GM18508 (cell line): Measurements from ENCODE around the gene FYN.
"Not testable (repeated sequence)": the region's sequence is repeated elsewhere in the genome, so short reads cannot be mapped to it uniquely, and the experiment has no call there.

Experiments
- ATAC-seq: cut with Tn5 transposase; IDR thresholded peaks from one replicate; pipeline ENCODE4 v1.9.1; 2021; ENCODE audit warnings: moderate number of reproducible peaks; ENCODE audit not compliant: insufficient read depth, unreplicated experiment

FYN gene

DNA sequence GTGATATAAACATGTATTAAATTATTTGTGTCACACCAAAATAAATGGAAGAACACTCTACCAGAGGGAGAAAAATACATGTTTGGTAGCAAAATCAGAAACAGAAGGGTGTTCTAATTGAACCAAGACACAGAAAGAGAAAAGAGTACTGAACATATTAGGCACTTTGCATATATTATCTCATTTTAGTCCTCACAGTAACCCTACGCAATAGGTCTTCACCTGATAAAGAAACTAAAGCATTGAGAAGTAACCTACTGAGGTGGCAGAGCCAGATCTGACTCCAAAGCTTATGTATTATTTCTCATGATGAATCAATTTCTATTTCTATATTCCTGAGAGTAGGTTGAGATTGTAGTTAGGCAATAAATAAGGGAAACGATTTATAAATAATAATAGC lies 77.7 kb downstream of the FYN start:
- ATAC-seq, result no peak

DNA sequence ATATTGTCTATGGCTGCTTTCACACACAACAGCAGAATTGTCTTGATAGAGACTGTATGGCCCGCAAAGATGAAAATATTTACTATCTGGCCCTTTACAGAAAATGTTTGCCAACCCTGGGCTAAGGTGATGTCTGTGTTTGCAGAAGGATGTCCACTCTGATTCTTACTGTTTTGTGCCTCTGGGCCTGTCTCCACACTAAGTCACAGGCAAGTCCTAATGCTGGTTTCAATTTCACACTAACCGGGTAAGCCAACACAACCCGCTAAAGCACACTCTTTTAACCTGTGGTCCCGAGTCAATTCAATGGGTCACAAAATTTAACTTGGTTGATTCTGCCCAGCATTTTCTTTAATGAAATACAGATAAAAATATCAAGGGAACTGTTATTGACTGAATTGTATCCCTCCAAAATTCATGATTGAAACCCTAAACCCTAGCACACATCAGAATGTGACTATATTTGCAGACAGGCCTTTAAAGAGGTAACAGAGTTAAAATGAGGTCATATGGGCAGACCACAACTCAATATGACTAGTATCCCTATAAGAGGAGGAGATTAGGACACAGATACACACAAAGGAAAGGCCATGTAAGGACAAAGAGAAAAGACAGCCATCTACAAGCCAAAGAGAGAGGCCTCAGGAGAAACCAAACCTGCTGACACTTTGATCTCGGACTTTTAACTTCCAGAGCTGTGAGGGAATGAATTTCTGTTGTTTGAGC lies 78.4 kb downstream of the FYN start:
- ATAC-seq, result no peak

DNA sequence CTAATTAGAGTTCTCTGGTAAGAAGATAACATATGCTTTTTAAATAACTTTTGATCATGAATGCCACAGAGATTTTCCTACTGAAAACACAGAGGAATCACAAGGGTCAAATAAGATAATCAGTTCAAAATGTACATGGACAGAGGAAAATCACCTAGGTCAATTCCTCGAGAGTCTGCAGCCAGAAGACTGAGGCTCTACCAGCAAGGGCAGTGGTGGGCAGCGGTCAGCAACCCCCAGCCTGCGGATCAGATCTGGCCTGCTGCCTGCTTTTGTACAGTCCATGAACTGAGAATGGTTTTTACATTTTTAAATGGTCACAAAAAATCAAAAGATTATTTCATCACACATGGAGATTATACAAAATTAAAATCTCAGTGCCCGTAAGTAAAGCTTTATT lies 79.0 kb downstream of the FYN start:
- ATAC-seq, result no peak

DNA sequence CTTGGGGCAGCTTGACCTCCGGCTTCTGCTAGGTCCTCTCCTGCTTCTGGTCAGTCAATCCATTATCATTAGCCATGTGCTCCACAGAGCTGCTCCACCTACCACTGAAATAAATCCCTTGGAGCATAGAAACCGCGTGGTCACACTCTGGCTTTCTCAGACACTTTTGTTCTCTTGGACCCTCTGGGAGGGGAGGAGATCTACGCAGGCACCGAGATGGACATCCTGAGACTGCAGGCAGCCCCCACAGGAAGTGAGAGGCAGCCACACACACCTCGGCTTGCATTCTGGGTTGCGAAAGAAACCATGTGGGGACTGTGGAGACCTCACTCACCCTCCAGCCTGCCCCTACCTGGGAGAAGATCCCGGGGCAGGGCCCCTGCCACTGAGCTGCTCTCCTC lies 79.5 kb downstream of the FYN start:
- no peak for ATAC-seq

DNA sequence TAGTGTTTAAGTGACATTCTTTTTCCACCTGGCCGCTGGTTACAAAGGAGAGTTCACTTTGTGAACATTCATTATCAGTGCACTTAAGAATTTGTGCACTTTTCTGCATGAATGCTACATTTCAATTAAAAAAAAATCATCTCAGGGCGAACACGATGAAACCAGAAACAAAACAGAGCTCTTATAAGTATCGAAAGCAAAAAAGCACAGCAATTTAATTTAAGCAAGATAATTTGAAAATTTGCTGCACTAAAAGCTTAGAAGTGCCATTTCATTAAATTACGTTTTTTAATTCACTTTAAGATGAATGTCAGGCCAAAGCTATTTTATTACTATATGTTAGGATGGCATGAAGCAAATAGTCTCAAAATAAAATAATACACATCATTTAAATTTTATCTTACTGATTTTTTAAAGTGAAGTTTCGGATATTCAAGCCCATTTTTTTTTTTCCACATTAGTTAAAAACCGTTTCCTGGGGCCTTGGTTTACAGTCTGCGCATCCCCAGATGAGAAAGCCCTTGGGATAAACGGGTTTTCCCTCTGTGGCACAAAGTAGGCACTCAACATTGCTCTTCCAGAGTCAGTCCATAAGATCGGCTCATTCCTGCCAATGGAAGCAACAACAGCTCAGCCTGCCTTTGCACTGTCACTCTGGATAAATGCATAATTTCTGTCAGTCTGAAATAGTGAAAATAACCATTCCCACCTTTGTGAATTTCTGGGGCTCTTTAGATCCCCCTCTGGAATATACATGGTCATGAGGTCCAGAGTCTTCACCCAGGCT lies 80.1 kb downstream of the FYN start:
- ATAC-seq, result no peak

DNA sequence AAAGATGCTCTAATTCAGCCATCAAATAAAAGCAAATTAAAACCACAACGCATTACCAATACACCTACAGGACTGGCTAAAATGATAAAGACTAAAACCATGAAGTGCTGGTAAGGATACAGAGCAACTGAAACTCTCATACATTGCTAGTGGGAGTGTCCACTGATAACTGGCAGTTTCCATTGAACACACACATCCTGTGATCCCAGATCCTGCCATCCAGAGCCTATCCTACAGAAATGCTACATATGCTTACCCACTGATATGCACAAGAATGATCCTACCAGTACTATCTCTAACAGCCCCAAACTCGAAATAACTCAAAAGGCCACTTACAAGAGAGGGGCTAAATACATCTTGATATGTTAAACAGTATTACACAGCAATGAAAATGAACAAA lies 81.0 kb downstream of the FYN start:
- no peak for ATAC-seq

DNA sequence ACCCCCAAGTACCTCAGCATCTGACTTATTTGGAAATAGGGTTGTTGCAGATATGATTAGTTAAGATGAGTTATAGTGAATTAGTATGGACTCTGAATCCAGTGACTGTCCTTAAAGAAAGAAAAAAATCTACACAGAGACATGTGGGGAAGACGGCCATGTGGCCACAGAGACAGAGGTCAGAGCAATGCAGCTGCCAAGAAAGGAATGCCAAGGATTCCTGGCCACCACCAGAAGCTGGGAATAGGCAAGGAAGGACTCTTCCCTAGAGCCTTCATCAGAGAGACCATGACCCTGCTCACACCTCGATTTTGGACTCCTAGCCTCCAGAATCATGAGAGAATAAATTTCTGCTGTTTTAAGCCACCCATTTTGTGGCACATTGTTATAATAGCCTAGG lies 81.8 kb downstream of the FYN start:
- ATAC-seq, result no peak

DNA sequence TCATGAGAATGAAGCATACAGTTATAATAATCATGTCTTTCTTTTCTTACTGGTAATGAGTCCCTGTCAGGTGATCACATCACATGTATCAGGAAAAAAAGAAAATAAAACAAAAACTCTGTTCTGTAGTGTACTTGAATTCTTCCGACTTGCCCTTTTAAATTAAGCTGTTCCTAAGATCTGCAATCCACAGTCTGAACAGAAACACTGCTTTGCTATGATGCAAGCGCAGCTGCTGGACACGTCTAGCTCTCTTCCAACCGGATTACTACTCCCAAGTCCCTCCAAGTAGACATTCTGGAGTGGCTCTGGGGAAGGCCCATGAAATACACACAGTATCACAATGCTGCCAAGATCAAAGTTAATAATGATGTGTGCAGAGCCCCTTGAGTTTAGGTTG lies 83.7 kb downstream of the FYN start:
- ATAC-seq, result no peak

DNA sequence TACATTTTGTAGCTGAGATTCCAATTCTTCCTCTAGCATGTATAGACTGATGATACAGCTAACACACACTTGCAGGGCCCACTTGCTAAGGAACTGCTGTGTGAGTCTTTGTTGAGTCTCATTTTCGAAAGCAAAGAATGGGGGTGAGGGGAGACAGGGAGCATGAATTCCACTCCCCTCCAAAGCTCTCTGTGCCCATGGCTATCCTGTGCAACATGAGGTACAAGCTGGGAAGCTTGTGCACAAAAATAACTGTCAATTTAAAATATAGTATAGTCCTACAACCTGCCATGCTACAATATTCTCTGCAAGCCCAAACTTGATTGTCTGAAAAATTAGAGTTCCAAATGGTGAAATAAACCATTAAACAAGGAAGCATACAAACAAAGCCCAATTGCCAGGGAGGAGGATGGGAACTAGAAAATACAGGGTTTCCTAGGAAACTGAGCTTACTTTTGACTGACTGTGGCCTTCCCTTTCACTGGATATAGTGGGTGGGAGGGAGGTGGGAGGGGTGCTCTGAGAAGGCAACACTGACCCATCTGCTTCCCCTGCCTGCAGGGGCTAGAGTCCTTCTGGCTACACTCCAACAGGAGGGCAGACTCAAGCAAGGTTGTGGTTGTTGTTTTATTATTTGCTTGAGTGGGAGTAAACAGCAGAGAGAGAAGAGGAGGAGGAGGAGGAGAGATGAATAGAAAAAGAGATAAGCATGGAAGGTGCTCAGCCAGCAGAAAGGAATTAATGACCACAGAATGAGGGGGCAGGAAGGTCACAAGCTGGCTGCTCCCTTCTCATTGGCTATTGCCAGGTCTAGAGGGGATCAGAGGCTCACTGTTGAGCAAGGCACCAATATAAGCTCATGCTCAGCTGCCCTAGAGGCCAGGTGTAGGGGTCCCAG lies 84.6 kb downstream of the FYN start:
- ATAC-seq, result no peak

DNA sequence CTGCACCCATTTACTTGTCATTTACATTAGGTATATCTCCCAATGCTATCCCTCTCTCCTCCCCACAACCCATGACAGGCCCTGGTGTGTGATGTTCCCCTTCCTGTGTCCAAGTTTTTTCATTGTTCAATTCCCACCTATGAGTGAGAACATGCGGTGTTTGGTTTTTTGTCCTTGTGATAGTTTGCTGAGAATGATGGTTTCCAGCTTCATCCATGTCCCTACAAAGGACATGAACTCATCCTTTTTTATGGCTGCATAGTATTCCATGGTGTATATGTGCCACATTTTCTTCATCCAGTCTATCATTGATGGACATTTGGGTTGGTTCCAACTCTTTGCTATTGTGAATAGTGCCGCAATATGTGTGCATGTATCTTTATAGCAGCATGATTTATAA lies 87.1 kb downstream of the FYN start:
- ATAC-seq, result not testable (repeated sequence)

DNA sequence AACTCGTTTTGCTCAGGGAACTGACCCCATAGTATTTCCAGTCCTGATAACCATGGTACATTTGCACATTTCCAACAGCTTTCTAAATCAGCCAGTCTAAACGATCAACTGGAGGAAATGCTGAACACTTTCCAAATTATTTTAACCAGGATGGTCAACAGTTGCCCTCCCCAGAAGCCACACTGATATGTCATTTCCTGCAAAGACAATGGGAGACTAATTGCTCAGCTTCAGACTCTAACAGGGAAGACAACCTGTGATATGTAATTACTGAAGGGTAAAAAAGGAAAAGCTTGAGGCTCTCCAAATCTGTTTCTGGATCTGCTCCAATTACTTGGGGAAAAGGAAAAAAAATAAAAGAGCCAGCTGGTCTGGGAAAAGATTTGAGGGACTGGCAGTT lies 88.8 kb downstream of the FYN start:
- ATAC-seq, result no peak

DNA sequence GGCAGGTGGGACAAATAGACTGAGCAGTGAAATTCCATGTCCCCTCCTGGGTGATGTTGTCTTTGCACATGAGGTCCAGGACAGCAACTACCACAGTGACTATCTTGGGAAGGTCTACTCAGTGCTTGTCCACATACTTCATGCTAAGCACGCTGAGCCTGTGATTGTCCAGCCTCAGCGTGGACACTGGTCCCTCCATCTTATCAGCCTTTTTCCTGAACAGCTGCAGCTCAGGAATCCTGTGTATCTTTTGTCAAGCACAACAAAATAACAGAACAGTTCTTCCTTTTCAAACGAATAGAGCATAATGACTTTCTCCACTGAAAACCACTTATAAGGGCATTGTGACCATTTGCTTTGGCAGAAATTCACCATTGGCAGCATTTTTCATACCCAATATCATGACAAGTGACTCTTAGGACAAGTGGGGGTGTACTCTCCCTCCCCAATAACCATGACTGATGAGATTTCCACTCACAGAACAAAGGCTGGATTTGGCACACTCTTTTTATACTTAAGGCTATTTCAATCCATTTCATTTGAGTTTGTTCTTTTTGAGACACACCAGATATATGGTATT lies 90.3 kb downstream of the FYN start:
- no peak for ATAC-seq

DNA sequence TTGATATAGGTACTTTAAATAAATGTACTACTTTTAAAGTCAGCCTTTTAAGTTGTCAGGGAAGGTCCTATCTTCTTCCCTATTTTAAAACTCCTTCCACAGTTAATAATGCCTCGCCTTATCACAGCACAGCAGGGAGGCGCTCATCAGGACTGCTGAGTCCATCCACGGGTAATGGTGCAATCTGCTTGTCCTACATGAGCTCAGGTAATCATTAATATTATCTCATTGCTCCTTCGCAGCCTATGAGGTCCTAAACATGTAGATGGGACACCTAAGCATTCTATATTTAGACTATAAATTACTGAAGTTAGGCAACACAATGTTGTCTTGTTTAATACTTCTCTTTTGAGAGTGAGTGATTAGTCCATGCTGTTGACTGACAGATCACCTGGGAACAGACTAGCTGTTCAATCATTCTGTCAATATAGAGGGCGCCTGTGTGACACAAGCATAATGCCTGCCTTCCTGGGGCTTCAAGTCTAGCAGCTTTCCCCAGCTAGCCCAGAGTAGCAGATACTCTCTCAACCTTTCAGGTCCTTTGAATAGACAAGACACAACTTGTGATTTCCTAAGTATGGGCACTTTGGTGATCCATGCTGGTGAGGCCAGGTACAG lies 91.0 kb downstream of the FYN start:
- no peak for ATAC-seq

DNA sequence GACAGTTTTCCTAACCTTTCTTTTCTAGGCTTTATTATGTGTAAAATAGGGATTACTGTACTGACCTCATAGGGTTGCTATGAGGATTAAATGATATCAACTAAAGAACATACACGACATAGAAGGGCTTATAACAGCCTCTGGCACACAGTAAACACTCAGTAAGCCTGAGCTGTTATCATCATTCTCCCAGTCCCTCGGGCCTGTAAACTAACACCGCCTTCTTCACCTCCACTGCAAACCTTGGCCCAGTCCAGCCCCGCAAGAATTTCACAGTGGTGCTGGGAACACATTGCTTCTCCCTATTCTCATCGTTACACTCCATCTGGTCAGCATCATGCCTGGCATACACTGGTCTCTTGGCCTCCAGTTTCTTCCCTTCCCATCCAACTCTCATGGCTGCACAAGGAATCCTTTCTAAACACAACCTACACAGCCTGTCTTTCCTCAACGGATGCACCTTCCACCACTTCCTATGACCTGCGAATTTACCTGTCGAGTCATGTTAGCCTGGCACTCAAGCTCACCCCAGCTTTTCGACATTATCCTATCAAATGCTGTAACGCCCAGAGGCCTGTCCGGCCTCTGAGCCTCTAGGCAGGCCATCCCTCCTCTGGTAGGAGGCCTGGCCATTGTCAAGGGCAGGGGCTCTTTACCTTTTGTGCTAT lies 92.1 kb downstream of the FYN start:
- ATAC-seq, result no peak

DNA sequence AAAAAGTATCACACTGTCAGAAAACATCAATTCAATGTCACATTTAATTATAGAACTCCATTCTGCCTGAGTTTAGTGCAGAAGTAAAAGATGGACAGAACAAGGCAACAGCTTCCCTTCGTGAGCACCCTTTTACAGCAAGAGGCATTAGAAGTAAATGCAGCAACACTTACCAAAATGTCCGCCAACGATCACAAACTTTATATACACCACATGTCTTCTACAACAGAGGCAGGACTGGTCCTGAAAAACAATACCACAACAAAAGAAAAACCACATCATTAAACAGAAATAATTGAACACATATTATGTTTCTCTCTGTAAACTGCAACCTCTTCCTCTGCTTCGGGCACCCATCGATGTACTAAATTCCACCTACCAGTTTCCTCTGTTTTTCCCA lies 92.9 kb downstream of the FYN start:
- no peak for ATAC-seq

DNA sequence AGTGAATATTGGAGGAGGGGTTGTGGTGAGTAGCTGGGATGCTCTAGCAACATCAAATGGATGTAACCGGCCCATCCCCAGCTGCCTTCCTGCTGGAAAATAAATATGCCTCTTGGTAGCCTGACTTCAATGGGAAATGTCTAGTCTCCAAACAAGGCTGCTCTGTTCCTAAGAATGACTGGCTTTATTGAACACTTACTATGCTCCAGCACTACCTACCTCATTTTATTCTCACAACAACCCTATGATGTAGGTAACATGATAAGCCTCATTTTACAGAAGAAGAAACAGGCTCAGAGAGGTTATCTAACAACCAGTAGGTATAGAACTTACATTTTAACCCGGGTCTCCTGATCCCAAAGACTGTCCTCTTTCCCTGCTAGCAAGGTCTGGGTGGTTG lies 93.6 kb downstream of the FYN start:
- no peak for ATAC-seq

DNA sequence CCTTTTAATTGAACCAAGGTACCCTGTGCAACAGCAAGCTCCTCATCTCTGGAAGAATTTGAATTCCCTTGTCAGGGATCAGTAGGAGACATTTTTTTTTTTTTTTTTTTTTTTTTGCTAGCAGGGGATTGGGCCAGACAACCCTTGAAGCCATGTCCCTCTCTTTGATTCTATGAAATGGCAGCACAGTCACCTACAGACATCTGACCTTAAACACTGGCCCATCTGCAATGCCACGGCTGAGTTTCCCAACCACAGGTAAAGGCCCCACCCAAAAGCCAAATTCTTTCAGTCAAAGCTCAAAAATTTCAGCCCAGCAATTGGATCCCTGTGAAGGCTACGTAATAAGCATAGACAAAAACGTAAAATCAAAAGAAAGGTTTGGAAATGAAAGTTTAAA lies 94.2 kb downstream of the FYN start:
- no peak for ATAC-seq

DNA sequence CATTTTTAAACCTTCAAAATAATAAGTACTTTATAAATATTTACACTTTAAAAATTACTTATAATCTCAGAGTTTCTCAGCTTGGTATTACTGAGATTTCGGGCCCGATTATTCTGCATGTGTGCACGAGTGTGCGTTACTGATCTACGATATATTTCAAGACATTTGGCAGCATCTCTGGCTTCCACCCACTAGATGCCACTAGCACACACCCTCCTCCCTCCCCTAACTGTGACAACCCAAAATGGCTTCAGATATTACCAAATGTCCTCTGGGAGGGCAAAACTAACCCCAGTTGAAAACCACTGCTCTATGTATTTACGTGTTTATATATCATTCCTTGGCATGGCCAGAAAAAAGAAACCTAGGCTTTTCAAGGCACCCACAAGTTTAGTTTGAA lies 95.9 kb downstream of the FYN start:
- no peak for ATAC-seq

DNA sequence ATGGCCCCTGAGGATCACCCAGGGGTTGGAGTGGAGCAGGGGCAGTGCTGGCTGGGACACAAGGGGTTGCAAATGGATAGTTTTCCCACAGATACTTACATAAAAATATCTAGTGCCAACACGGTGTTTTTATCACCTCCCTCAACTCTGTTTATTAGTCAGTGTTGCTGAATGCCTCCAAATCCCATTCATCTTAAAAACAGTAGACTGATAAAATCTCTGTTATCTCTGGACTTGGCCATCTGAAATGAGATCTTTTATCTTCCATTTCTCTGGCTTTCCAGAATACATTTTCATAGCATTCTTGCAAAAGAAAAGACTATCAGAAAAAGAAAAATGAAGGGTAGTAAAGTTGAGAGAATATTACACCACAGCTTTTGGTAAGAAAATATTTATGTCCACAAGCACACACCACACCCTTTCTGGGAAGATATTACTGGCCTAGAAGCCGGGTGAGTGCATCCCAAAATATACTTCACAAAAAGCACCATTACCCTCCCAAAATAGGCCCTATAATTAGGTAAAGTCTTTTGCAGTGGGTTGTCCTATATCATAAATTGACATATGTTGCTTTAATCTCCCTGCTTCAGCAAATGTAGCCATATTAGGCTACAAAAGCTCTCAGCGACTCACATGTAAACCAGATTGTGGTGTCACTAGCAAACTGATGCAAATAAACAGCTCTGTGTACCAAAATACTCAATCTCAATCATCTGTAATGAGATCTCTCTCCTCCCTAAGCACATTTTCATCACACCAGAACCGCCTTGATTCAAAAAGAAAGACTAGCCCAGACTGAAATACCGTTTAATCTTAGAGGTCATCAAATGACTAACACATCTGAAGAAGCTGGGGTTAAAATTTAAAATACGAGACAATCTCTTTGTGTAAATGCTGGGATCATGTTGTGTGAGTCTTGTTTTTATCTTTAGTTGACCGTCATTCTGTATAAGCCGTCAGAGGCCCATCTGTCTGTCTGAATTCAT lies 96.7 kb downstream of the FYN start:
- no peak for ATAC-seq
